ENCODE results near the gene FER. TPM values are rescaled to one million over a fixed set of nuclear protein-coding genes. Genes with fewer than 3 reads are reported as not detected.

Gene FER
- total and polyA plus RNA-seq, 2 of the 13 experiments (the other 11 are each of a cell fraction or from before 2014, with no cell fraction given), result 7.9 to 29.0 TPM

DNA sequence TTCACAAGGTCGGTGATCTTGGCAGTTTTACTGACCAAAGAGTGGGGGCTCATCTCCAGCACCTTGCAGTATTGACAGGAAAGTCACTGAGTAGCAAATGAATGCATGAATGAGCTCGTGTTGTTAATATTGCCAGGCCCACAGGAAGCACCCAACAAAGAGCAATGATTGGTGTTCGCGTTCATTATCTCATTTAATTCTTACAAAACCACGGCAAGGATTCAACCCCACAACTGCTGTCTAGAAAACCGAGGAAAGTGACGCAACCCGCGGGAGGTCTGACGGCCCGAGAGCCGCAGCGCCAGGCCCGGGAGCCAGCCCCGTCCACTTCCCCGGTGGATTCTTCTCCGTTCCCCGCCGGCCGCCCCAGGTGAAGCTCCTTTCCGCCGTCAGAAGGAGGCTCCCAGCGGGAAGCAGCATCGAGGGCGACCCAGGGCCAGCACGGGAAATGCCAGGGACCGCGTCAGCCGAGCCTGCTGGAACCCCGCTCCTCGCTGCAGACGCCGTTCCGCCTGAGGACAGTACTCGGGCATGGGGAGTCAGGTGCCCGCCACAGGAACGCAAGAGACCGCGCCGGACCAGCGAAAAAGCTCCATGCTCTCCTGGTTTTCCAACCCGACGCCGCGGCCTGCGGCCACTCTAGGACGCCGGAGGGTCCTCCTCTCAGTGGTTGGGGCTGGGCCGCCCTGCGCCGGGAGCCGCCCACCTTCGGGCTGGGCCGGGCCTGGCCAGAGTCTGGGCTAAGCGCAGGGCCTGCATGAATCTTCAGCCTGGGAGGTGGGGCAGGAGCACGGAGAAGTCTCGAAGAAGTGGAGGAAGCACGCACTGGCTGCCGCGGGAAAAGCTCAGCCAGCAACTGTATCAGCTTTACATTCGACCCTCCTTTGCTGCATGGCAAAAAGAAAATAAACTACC, 19.8 kb upstream of the FER start (continued):
- TF ChIP-seq ATF7 (IDR thresholded peaks at IDR 0.05) (peak; percentile 40; the same call in 1 of the 2 replicates), ATF7 (CRISPR knock-in tag; IDR thresholded peaks at IDR 0.05) (no peak), ZNF17 (CRISPR knock-in tag; IDR thresholded peaks at IDR 0.05) (no peak), ZNF550 (CRISPR knock-in tag; IDR thresholded peaks at IDR 0.05; ENCODE audit: borderline replicate concordance) (peak; percentile 77; the same call in 1 of the 2 replicates), TP53 (CRISPR knock-in tag; conservative IDR thresholded peaks at IDR 0.05) (no peak), BRD4 (CRISPR knock-in tag; IDR thresholded peaks at IDR 0.05) (peak; percentile 91), MED1 (CRISPR knock-in tag; IDR thresholded peaks at IDR 0.05) (peak; percentile 71), PPARG (CRISPR knock-in tag; conservative IDR thresholded peaks at IDR 0.05) (0 out of 2 replicates have a peak, but pooled peaks have one; percentile 29), ZFYVE20 (CRISPR knock-in tag; IDR thresholded peaks at IDR 0.05; ENCODE audit: borderline replicate concordance, low read depth) (0 out of 2 replicates have a peak, but pooled peaks have one; percentile 35), SRF (IDR thresholded peaks at IDR 0.05; ENCODE audit: low read depth, low read length) (no peak), WIZ (CRISPR knock-in tag; IDR thresholded peaks at IDR 0.05) (peak; percentile 68; the same call in 1 of the 2 replicates), ZNF253 (CRISPR knock-in tag; IDR thresholded peaks at IDR 0.05; ENCODE audit: borderline replicate concordance) (peak; percentile 96), NR2F6 (IDR thresholded peaks at IDR 0.05) (no peak), NR2F6 (CRISPR knock-in tag; IDR thresholded peaks at IDR 0.05) (no peak), ZNF547 (CRISPR knock-in tag; IDR thresholded peaks at IDR 0.05) (peak; percentile 20; the same call in 1 of the 2 replicates), HNRNPH1 (optimal IDR thresholded peaks at IDR 0.05; ENCODE audit: low read depth, low read length) (no peak), KDM1A (CRISPR knock-in tag; IDR thresholded peaks at IDR 0.05) (no peak), NCOA1 (CRISPR knock-in tag; IDR thresholded peaks at IDR 0.05) (peak; percentile 78; the same call in 1 of the 2 replicates), ZNF619 (CRISPR knock-in tag; IDR thresholded peaks at IDR 0.05) (0 out of 2 replicates have a peak, but pooled peaks have one; percentile 89), PITX1 (CRISPR knock-in tag; IDR thresholded peaks at IDR 0.05) (peak; percentile 64), NFYB (CRISPR knock-in tag; IDR thresholded peaks at IDR 0.05) (no peak), SOX6 (IDR thresholded peaks at IDR 0.05) (no peak), SOX6 (CRISPR knock-in tag; IDR thresholded peaks at IDR 0.05) (peak; percentile 75), ZBTB21 (CRISPR knock-in tag; IDR thresholded peaks at IDR 0.05) (no peak), ZNF260 (CRISPR knock-in tag; IDR thresholded peaks at IDR 0.05; ENCODE audit: borderline replicate concordance, low read depth) (no peak; the same call in 1 of the 2 replicates)
- TF ChIP-seq, protein P1, sequence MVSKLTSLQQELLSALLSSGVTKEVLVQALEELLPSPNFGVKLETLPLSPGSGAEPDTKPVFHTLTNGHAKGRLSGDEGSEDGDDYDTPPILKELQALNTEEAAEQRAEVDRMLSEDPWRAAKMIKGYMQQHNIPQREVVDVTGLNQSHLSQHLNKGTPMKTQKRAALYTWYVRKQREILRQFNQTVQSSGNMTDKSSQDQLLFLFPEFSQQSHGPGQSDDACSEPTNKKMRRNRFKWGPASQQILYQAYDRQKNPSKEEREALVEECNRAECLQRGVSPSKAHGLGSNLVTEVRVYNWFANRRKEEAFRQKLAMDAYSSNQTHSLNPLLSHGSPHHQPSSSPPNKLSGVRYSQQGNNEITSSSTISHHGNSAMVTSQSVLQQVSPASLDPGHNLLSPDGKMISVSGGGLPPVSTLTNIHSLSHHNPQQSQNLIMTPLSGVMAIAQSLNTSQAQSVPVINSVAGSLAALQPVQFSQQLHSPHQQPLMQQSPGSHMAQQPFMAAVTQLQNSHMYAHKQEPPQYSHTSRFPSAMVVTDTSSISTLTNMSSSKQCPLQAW (CRISPR knock-in tag; IDR thresholded peaks at IDR 0.05), result peak; percentile 92; the same call in 1 of the 2 replicates
- TF ChIP-seq, protein P2, sequence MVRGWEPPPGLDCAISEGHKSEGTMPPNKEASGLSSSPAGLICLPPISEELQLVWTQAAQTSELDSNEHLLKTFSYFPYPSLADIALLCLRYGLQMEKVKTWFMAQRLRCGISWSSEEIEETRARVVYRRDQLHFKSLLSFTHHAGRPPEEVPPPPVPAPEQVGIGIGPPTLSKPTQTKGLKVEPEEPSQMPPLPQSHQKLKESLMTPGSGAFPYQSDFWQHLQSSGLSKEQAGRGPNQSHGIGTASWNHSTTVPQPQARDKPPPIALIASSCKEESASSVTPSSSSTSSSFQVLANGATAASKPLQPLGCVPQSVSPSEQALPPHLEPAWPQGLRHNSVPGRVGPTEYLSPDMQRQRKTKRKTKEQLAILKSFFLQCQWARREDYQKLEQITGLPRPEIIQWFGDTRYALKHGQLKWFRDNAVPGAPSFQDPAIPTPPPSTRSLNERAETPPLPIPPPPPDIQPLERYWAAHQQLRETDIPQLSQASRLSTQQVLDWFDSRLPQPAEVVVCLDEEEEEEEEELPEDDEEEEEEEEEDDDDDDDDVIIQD (CRISPR knock-in tag; IDR thresholded peaks at IDR 0.05; ENCODE audit: low read depth), result peak; percentile 66
- TF ChIP-seq, protein P3, sequence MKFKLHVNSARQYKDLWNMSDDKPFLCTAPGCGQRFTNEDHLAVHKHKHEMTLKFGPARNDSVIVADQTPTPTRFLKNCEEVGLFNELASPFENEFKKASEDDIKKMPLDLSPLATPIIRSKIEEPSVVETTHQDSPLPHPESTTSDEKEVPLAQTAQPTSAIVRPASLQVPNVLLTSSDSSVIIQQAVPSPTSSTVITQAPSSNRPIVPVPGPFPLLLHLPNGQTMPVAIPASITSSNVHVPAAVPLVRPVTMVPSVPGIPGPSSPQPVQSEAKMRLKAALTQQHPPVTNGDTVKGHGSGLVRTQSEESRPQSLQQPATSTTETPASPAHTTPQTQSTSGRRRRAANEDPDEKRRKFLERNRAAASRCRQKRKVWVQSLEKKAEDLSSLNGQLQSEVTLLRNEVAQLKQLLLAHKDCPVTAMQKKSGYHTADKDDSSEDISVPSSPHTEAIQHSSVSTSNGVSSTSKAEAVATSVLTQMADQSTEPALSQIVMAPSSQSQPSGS (CRISPR knock-in tag; IDR thresholded peaks at IDR 0.05), result no peak

All from HepG2 (cell line).